Posterior vena cava (tissue), 2 donors: ENCODE data around the gene CAPN7. TPM values are rescaled to one million over a fixed set of nuclear protein-coding genes. Genes with fewer than 3 reads are reported as not detected.

Source experiments
- DNase-seq: peaks from one replicate; pipeline ENCODE4 v3.0.0-alpha.2; 2020; ENCODE audit warnings: low spot score
- intact Hi-C, 2 donors: fragments of 100-400 bp; cut with DNase I; formaldehyde crosslinking; loops; one replicate each; pipeline versions ENCODE4 v1.14.1 to v1.14.2; 2022 to 2023
- total RNA-seq, 2 donors: library from RNA; stranded (reverse); fragmentation: NEBNext Ultra II Directional; extraction: Animal tissue kit (Norgen Biotek cat#: 25700); gene quantifications; one replicate each; pipeline ENCODE4 v1.2.1, GENCODE V29; 2021
- donor health status: DM: yes; HTN: yes; CAD: no.
- donor health status: DM: yes; HTN: yes; CAD: no.

CAPN7 gene
- total RNA-seq, 2 donors from 2014 or later, result 28.4 to 39.5 TPM

DNA sequence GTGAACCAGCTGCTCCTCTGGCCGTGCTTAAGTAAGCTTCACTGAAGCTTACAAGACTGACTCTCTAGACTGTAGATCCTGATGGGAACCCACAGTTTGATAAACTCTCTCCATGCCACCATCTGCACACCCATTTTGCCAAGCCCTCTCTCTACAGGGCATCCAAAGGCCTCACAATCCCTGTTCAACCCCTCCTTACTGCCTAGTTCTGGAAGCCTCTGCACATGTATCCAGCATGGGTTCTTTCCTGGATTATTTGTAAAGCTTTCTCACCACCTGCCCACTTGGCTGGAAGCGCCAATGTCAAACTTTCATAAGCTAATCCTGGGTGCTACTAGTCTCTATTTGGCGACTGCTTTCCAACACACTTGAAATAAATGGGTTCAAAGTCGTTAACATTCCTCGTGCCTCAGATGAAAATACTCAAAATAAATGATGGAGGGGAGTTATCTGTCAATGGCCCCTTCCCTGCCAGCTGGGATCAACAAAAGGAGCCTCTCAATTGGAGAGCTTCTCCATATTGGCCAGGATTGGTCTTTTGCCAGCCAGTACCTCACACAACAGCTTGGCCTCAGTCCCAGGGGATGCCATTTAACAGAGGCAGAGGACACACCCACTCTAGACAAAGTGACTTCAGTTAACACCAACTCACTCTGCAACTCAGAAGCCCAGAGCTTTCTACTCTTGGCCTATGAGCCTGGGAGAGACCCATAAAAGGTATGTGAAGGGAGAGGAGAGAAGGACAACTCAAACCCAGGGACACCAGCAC, 78.3 kb downstream of the CAPN7 start:
- DNase-seq, result no peak
- intact Hi-C loops, result no loop called here

DNA sequence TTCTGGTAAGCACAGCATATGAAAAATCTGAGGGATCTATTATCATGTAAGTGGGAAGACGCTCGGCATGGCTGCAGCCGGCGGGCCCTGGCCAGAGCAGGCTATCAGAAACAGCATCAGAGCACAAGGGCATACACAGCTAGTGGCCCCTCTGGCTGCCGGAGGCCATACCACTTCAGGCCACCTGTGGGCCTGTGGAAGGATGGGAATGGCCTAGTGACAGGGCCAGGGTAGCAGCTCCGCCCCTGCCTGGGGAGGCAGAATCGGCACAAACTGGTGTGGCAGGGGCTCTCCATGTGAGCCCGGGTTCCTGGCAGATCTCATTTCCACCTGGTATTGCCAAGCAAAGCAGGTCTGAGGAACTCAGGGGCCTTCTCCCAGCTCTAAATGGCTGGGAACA, 80.0 kb downstream of the CAPN7 start:
- intact Hi-C loops, result loop anchor here in 1 of 2 donors (2.0 kb wide), 1 partner anchor 43 kb away; no protein-coding TSS in a partner anchor
- peak; percentile 71 for DNase-seq

DNA sequence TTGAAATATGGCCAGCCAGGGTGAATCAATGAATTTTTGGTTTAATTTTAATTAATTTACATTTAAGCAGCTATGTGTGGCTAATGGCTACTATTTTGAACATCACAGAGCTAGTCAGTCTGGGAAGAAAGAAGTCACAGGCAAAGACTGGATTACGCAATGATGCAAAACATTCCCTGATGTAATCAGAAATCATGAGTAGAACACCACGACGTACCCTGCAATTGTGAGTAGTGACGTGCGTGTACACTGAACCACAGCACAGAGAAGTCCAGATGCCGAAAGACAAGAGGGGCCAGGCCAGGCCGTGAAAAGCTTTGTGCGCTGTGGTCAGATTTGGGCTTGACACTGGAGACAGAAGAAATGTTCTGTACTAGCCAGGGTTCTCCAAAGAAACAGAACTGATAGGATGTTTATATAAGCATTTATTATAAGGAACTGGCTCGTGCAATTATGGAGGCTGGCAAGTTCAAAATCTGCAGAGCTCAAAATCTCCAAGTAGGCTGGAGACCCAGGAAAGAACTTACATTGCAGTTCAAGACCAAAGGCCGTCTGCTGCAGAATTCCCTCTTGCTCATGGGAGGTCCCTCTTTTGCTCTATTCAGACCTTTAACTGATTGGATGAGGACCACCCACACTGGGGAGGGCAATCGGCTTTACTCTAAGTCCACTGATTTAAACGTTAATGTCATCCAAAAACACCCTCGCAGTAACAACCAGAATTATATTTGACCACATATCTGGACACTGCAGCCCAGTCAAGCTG, 81.7 kb downstream of the CAPN7 start:
- intact Hi-C loops, result loop anchor here in 1 of 2 donors (2.0 kb wide), 1 partner anchor 41 kb away; no protein-coding TSS in a partner anchor
- peak; percentile 91 for DNase-seq

DNA sequence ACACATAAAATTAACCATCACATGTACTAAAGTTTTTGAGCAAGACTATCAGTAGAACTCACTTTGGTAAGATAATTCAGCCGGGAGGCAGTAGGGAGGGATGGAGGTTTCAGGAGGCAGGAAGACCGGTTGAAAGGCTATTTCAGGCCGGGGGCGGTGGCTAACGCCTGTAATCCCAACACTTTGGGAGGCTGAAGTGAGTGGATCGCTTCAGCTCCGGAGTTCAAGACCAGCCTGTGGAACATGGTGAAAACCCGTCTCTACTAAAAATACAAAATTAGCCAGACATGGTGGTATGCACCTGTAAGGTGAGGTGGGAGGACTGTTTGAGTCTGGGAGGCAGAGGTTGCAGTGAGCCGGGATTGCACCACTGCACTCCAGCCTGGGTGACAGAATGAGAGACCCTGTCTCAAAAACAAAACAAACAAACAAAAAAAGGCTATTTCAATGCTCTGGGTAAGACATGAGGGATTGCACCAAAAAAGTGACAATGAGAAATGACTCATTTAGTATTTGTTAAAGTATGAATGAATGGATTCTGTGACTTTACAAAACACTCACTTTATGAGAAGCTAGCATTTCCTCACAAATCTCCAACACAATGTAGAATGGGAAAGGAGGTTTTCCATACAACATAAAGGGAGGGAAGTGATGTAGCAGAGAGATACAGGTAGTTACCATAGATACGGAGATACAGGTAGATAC, 82.4 kb downstream of the CAPN7 start:
- DNase-seq, result peak; percentile 56
- intact Hi-C loops, result no loop called here

DNA sequence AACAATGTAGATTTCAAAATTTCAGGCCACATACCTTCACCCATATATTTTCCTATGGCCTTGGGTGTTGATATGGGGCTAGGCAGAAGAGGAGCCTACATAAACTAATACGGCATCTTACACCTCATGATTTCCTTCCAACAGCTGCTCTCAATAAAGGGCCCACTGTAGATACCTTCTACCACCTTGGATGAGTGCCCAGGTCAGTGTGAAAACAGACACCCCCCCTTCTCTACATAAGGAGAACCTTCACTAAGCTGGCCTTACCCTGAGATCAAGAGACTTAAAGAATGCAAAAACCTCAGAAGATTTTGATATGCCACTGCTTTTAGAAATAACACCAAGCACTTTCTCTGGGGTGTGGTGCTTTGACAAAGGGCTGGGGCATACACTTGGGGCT, 83.6 kb downstream of the CAPN7 start:
- intact Hi-C loops, result no loop called here
- DNase-seq, result no peak

DNA sequence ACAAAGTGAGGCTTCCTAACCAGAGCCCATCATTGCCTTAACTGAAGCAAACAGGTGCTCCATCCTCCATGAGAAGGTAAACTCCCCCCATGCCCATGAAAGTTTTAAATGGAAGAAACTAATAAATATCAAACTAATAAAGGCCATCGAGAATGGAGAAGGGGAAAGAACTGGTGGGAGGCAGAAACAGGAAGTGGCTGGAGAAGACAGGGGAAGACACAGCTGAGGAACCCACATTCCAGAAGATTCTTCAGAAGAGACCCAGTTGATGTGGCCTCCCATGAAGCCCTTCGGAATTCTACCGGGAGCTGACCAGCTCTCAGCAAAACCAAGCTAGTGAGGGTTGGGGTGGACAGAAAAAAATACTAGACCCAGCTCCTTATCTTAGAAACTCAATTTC, 84.7 kb downstream of the CAPN7 start:
- intact Hi-C loops, result loop anchor here in 1 of 2 donors (1.0 kb wide), 1 partner anchor 32 kb away; no protein-coding TSS in a partner anchor
- no peak for DNase-seq

DNA sequence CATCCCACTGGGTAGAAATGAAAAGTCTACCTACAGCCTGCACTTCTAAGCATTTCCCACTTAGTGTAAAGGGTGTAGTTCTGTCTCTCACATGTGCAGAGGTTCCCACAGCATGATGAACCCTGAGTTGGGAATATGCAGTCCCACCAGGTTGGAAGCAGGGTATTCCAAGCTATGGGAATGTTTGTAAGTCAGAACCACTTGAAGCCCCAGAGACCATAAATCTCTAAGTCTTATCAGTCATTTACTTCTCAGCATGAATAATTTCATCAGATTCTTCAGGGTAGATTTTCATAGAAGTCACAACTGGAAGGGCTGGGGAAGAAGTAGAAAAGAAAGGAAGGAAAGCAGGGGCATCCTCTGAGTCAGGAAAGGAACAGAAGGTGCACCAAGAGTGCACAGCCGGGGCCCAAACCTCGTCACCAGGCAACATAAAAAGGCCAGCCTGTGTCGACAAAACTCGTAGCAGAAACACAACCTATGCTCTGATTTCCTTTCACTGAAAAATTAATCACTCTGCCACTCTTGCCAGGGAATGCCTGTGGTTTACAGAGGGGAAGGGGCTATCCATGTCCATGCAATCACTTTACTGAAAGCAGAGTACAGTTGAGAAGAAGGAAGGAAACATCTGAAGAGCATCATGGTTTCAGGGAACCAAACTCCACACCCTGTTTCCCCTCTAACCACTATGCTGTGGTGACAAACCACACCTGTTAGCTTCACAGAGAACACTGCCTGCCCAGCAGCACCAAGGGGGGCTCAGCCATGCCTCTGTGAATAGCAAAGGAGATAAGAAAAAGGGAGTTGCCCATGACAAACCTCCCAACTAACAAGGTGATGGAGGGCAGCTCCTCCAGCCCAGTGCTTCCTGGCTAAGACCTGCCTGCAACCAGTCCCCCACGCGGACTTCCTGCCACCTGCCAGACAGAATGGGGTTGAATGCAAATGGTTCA, 85.8 kb downstream of the CAPN7 start:
- intact Hi-C loops, result loop anchor here in 1 of 2 donors (1.0 kb wide), 1 partner anchor 30 kb away; no protein-coding TSS in a partner anchor
- peak; percentile 79 for DNase-seq

DNA sequence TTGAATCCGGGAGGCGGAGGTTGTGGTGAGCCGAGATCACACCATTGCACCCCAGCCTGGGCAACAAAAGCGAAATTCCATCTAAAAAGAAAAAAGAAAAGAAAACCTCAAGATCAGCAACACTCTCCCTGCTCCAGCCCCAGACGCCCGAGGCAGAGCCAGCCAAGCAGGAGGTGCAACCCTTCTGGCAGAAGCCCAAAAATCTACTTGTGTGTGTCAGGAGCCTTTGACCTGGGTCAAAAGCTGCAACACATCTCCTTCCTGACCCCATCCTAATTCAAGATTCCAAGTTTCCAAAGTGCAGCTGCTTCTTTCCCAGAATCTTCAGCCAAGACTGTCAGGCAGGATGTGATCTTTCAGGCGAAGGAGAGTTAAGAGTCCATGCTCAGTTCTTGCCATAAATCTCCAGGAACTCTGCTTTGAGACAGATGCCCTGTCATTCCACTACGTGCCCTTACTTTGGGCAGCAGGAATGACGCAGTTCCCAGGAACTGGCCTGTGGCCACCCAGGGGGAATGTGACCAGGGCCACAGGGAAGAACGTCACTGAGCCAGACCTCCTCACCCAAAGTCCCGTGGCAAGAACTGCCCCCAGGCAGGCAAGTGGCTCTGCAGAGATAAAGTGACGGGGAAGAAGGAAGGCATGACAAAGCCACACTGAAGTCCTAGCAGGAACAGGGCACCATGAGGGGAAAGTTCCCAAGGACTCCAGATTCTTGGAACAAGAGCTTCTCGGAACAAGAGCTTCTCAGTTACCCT, 86.9 kb downstream of the CAPN7 start:
- peak; percentile 94 for DNase-seq
- intact Hi-C loops, result no loop called here

DNA sequence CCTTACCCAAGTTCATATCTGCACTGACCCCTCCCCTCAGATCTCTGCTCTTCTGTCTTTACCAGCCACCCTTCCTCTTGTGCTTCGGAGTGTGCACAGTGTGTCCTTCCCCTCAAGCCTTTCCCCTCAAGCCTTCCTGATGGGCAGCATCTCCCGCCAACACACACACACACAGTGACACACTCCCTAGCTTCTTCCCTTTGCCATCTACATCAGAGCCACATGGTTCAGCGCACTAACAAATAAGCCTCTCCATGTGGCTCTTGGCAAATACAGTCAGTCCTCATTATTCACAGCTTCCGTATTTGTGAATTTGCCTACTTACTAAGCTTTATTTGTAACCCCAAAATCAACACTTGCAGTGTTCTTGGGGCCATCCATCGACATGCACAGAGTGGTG, 88.9 kb downstream of the CAPN7 start:
- DNase-seq, result peak; percentile 83
- intact Hi-C loops, result no loop called here

DNA sequence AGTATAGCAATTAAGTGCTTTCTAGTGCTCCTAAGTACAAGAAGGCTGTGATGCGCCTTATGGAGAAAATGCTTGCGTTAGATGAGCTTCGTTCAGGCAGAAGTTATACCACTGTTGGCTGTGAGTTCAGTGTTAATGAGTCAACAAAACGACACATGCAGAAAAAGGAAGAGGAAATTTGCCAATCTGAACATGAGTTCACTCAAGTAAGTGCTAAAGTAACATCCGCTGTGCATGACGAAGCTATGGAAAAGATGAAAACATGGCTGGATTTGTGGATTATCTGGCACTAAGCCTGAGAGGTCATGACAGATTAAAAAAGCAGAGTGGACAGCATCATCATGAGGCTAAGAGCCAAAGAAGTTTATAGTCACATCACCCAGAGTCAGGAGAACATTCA, 89.5 kb downstream of the CAPN7 start:
- intact Hi-C loops, result no loop called here
- no peak for DNase-seq

DNA sequence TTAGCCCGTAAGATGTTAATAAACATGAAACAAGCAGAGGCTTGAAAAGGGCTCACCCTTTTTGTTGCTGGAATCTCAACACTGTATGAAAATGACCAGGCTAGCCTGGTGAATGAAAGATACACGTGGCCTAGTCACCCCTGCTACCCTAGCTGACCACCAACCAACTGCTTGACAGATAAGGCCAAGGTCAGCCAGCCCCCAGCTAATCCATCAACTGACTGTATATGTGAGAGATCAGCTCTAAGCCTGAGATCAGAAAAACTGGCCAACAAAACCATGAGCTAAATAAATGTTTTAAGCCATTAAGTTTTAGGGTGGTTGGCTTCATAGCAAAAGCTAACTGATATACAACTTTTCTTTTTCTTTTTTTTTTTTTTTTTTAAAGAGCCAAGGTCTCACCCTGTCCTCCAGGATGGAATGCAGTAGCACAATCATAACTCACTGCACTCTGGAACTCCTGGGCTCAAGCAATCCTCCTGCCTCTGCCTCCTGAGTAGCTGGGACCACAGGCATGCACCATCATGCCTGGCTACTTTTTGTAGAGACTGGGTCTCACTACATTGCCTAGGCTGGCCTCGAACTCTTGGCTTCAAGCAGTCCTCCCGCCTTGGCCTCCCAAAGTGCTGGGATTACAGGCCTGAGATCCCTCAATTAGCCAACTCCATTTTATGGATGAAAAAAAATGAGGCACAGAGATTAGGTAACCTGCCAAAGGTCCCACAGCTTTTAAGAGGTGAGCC, 91.7 kb downstream of the CAPN7 start:
- intact Hi-C loops, result no loop called here
- DNase-seq, result no peak

DNA sequence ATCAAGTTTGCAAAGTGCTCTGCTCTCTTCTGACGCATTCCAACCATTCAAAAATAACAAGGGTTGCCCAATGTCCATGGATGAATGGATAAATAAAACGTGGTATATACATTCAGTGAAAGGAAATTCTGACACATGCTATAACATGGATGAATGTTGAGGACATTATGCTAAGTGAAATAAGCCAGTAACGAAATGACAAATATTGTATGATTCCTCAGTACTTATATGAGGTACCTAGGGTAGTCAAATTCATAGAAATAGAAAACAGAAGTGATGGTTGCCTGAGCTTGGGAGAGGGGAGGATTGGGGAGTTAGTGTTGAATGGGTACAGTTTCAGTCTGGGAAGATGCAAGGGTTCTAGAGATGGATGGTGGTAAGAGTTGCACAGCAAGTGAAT, 92.5 kb downstream of the CAPN7 start:
- DNase-seq, result no peak
- intact Hi-C loops, result no loop called here

DNA sequence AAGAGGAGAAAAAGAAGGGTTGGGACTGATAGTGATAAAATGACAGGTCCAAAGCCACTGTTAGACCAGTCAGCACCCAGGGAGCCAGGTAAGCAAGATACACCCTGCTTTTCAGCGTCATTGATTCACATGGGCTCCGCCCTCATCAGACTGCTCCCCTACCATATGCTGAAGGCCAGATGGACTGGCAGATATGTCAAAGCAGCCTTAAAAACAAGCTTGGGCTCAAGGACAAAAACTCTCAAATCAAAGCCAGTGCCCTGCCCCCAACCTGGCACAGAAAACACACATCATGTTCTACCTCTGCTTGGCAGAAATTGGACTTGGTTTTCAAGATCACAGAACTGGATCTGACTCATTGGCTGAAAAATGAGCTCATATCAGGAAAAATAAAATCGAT, 93.0 kb downstream of the CAPN7 start:
- DNase-seq, result no peak
- intact Hi-C loops, result no loop called here

DNA sequence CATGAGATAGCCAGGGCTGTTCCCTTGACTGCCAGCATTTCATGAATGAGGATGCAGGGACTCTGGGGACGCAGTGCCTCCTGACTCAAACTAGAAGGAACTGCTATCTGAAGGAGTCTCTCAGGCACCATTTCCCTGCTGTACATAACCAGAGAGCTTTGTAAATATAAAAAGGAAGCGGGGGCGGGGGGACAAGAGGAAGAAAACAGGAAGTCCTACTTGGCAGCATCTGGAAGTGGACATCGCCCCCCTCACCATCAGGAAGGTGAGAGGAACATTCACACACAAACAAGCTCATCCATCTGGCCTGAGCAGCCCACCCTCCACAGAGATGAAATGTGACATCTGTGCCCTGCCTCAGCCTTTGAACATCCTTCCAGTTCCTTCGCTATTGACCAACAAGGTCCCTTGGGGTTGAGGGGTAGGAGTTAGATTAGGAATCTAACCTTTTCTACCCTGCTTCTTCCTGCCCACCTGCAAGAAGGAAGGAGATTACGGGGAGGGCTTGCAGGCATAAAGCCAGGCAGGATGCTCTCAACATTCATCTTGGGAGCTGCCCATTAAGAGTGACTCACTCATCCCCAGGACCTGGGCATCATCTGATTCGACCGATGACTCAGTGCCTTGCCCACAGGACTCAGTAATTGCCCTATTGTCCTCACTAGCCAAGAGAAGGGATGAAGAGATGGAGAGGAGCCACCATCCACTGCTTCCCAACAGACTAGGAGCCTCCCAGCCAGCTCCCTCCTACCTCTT, 94.5 kb downstream of the CAPN7 start:
- intact Hi-C loops, result no loop called here
- DNase-seq, result peak; percentile 83

DNA sequence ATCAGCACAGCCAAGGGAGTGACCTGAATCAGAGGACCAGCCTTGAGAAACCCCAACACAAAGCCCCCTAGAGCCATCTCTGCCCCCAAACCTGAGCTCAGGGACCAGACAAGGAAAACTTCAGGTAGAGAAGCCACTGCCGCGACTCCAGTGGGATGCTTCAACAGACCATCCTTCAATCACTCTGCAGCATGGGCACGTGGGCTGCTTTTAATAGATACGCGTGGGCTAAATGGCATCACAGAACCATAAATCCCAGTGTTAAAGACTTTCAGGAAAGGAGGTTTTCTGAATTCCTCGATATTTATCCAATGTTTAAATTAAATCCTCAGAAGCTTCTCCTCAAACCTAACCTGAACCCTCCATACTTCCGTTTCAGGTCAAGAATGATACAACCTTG, 95.7 kb downstream of the CAPN7 start:
- DNase-seq, result no peak
- intact Hi-C loops, result no loop called here
